GM12891 (cell line): Measurements from ENCODE around the gene PRDX3.
A peak's percentile ranks its signal among the peaks of the same experiment; 100 is the strongest.

Experiments used
- DNase-seq: peaks from one replicate; pipeline ENCODE4 v3.0.0; 2011; ENCODE audit warnings: low spot score; ENCODE audit not compliant: insufficient read length
- FAIRE-seq: peaks from 2 replicates; lab custom pipeline; 2011; peaks lifted over from hg19 to GRCh38; lab: Jason Lieb, UNC
- PAX5 ChIP-seq: IDR thresholded peaks from 2 replicates; pipeline ENCODE4 v1.6.1; 2011; ENCODE audit warnings: low read length, moderate library complexity, mild to moderate bottlenecking; ENCODE audit not compliant: insufficient read depth, severe bottlenecking
- POLR2A ChIP-seq: IDR thresholded peaks from 2 replicates; pipeline ENCODE4 v1.6.1; 2011; ENCODE audit warnings: low read depth, low read length, control low read depth
- POLR2AphosphoS5 ChIP-seq: IDR thresholded peaks from 2 replicates; pipeline ENCODE4 v1.6.1; 2011; ENCODE audit warnings: low read depth, low read length, control low read depth
- POU2F2 ChIP-seq: IDR thresholded peaks from 2 replicates; pipeline ENCODE4 v1.6.1; 2011; ENCODE audit warnings: low read depth, mild to moderate bottlenecking, control low read depth, low read length, moderate library complexity
- SPI1 ChIP-seq: IDR thresholded peaks from 2 replicates; pipeline ENCODE4 v1.6.1; 2011; ENCODE audit warnings: low read depth, low read length, control low read depth
- TAF1 ChIP-seq: IDR thresholded peaks from 2 replicates; pipeline ENCODE4 v1.6.1; 2011; ENCODE audit warnings: low read depth, low read length, control low read depth

PRDX3 gene

DNA sequence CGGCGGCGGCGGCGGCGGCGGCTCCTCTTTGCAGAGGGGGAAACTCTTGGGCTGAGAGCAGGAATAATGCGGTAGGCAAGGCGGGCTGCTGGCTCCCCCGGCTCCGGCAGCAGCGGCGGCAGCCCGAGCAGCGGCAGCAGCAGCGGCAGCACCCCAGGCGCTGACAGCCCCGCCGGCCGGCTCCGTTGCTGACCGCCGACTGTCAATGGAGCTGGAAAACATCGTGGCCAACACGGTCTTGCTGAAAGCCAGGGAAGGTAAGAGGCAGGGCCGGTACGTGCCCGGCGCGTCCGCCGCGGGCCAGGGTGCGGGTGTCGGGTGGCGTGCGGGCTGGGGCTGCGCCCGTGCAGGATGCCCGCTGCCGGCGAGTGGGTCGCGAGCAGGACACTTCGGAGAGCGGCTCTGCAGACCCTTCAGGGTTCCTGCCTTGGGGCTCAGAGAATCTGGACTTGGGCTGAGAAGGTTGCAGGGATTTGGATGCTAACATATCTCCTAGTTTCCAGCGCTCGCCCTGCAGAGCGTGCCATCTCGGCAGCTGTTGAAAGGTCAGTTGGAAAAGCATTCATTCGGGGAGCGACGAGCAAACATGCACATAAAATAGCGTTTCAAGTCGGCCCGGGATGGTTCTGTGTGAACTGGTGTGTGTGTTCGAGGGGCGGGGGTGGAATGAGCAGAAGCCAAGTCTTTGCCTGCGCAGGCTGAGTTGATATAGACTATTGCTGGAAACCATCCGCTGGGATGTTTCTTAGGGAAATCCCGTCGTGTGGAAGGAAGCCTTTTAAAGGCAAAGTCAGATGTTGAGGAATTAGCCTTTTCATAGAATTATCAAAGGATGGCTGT lies 29.3 kb upstream of the PRDX3 start:
- DNase-seq, result no peak
- FAIRE-seq, result peak; percentile 45
- no peak for TF ChIP-seq POU2F2
- TF ChIP-seq TAF1, result 0 out of 2 replicates have a peak, but pooled peaks have one; percentile 13
- no peak for TF ChIP-seq PAX5

DNA sequence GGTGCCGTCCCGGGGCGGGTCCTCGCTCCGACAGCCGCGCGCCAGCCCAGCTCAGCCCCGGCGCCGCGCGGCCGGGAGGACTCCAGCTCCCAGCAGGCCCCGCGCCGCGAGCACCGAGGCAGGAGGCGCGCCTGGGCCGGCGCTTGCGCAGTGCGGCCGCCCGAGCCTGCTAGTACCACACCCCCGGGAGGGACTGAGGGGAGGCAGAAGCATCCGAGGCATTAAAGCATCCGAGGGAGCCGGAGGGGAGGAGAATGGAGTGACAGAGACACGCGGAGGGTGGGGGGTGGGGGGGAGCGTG lies 28.7 kb upstream of the PRDX3 start, which contains the start of gene GRK5:
Gene GRK5 (plus strand): TSS at position 206 of the 301 bp plus-strand sequence. CDS start 347 bp downstream, outside the sequence.
- DNase-seq (peak; percentile 94), FAIRE-seq (peak; percentile 93)

GRCh38 chr10:119206603-119207365 lies 28.2 kb upstream of the PRDX3 start:
- peak; percentile 68 for DNase-seq
- TF ChIP-seq SPI1 (no peak), POLR2A (no peak; the same call in 1 of the 2 replicates), POU2F2 (no peak; the same call in 1 of the 2 replicates), POLR2AphosphoS5 (no peak), PAX5 (no peak), TAF1 (no peak)
- FAIRE-seq, result peak; percentile 85

More for the DNA sequence above, 28.7 kb upstream of the PRDX3 start, which contains the start of gene GRK5:
- TF ChIP-seq TAF1 (peak; percentile 39; the same call in 1 of the 2 replicates), POLR2AphosphoS5 (peak; percentile 38), PAX5 (no peak), POLR2A (no peak; the same call in 1 of the 2 replicates), SPI1 (no peak)

- FAIRE-seq (peak; percentile 61), DNase-seq (no peak)
- TF ChIP-seq PAX5 (no peak), POU2F2 (no peak), SPI1 (no peak), POLR2AphosphoS5 (peak; percentile 58; the same call in 1 of the 2 replicates), TAF1 (peak; percentile 27; the same call in 1 of the 2 replicates), POLR2A (peak; percentile 42)
These were observed 27.4 kb upstream of the PRDX3 start for GRCh38 chr10:119205894-119206602.

DNA sequence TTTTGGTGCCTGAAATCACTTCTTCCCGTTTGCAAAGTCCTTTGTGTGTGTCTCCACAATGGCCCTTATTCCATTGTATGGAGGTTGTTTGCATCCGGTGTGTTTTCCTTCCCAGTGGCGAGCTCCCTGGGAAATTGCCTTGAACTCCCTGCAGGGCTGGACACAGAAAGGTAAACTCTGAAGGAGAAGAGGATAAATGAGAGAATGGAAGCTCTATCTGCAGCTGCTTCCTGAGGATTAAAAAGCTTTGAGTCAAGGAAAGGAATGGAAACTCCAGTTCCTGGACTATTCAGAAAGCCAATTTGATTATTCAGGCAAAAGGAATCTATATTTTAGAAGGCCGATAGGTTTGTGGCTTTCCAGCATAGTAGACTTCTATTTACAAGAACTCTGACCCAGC lies 24.4 kb upstream of the PRDX3 start:
- FAIRE-seq (no peak), DNase-seq (no peak)
- TF ChIP-seq TAF1 (no peak), POLR2AphosphoS5 (no peak), SPI1 (no peak), POLR2A (no peak), POU2F2 (no peak), PAX5 (no peak)

DNA sequence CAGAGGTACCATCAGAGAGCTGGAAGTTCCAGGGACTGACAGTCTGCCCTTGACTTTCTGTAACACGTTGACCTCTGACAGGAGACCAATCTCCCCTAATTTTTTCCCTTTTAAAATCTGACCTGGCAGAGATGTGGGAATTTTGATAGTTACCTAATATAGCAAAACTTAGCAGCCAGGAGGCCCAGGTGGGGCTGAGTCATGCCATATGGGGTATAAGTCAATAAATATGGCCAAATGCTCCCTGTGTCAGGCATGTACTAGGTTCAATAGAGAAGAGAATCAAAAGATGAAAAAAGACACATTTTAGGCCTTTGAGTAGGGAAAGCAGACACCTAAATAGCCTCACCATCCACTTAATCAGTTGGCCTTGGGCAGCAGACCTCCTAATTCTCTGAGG lies 22.6 kb upstream of the PRDX3 start:
- TF ChIP-seq SPI1 (no peak), TAF1 (no peak), POLR2AphosphoS5 (no peak), PAX5 (no peak)
- FAIRE-seq (no peak), DNase-seq (no peak)

DNA sequence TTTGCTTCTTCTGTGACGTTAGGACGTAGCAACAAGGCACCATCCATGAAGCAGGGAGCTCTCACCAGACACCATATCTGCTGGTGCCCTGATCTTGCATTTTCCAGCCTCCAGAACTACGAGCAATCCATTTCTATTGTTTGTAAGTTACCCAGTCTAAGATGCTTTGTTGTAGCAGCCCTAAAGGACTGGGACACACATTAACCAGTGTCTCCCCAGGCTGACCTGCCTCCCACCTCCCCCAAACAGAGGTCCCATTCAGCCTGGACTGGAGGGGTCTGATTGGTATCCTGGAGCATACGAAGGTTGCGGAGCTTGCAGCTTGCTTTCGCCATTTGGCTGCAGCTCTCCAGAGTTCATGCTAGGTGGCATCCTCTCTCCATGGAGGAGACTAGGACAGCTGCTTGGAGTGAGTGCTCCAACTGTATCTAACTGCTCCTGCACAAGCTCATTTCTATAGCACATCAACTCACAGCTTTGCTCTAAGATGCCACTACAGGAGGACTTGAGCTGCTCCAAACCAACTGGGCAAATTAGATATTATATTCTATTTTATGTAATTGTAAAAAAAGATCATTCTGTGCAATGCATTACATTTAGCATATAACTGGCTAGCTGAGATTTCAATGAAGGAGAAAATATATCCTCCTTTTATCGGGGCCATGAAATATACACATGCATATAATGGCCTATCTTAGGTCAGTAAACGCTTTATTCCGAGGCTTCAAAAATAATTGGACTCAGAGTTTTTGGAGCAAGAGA lies 20.8 kb upstream of the PRDX3 start:
- no peak for DNase-seq
- no peak for TF ChIP-seq POLR2AphosphoS5
- no peak for TF ChIP-seq PAX5
- TF ChIP-seq POLR2A, result no peak
- no peak for TF ChIP-seq POU2F2
- no peak for TF ChIP-seq TAF1
- no peak for TF ChIP-seq SPI1
- FAIRE-seq, result peak; percentile 38

- FAIRE-seq (no peak), DNase-seq (no peak)
- no peak for TF ChIP-seq POLR2AphosphoS5
- TF ChIP-seq POU2F2, result no peak
- no peak for TF ChIP-seq POLR2A
- no peak for TF ChIP-seq SPI1
- TF ChIP-seq PAX5, result no peak
- no peak for TF ChIP-seq TAF1
These were observed 19.8 kb upstream of the PRDX3 start for GRCh38 chr10:119198438-119198837.
